Neural cell (in vitro differentiated cells): Measurements from ENCODE around the gene EPC1. TPM values are rescaled to one million over a fixed set of nuclear protein-coding genes. Genes with fewer than 3 reads are reported as not detected.

Source experiments
- H2AFZ ChIP-seq: fragments of 200-600, 300-800 bp; sonication (generic), shearing (Covaris generic); 2 replicates; pipeline ENCODE4 v1.6.0; 2014; ENCODE audit warnings: low read depth, mild to moderate bottlenecking, antibody characterized with exemption, low read length, moderate library complexity
- H3F3A ChIP-seq: fragments of 200-600 bp; shearing (Covaris generic); 2 replicates; pipeline ENCODE4 v1.6.1; 2016; ENCODE audit warnings: mild to moderate bottlenecking, moderate library complexity, mixed read lengths, antibody characterized with exemption, low read length; ENCODE audit not compliant: insufficient read depth, poor library complexity, severe bottlenecking
- H3K27ac ChIP-seq: fragments of 200-600, 300-800 bp; sonication (generic), shearing (Covaris generic); 2 replicates; pipeline ENCODE4 v1.5.1; 2014; ENCODE audit warnings: mild to moderate bottlenecking, low read length, moderate library complexity
- H3K27me3 ChIP-seq: fragments of 300-800, 200-600 bp; sonication (generic), shearing (Covaris generic); 2 replicates; pipeline ENCODE4 v1.6.0; 2014; ENCODE audit warnings: mild to moderate bottlenecking, low read depth, low read length, moderate library complexity; ENCODE audit not compliant: insufficient read depth
- H3K36me3 ChIP-seq: fragments of 300-800, 200-600 bp; sonication (generic), shearing (Covaris generic); 2 replicates; pipeline ENCODE4 v1.5.1; 2014; ENCODE audit warnings: mild to moderate bottlenecking, antibody characterized with exemption, low read length, moderate library complexity; ENCODE audit not compliant: insufficient read depth
- H3K4me2 ChIP-seq: fragments of 300-800, 200-600 bp; sonication (generic), shearing (Covaris generic); 2 replicates; pipeline ENCODE4 v1.6.0; 2014; ENCODE audit warnings: mild to moderate bottlenecking, low read length
- H3K4me3 ChIP-seq: fragments of 300-800, 200-600 bp; sonication (generic), shearing (Covaris generic); 2 replicates; pipeline ENCODE4 v1.5.1; 2014; ENCODE audit warnings: mild to moderate bottlenecking, low read length, moderate library complexity
- H3K79me2 ChIP-seq: fragments of 200-600 bp; shearing (Covaris generic); replicated peaks from 2 replicates; pipeline ENCODE4 v1.6.0; 2014; ENCODE audit warnings: mild to moderate bottlenecking, low read length, moderate library complexity; ENCODE audit not compliant: insufficient read depth
- H3K9ac ChIP-seq: fragments of 300-800, 200-600 bp; sonication (generic), shearing (Covaris generic); 2 replicates; pipeline ENCODE4 v1.6.1; 2016; ENCODE audit warnings: mild to moderate bottlenecking, low read length, mixed read lengths
- H3K9me2 ChIP-seq: fragments of 200-600 bp; shearing (Covaris generic); 2 replicates; pipeline ENCODE4 v1.6.1; 2016; ENCODE audit warnings: mild to moderate bottlenecking, low read length, mixed read lengths; ENCODE audit not compliant: insufficient read depth
- H3K9me3 ChIP-seq: fragments of 200-600, 300-800 bp; sonication (generic), shearing (Covaris generic); 2 replicates; pipeline ENCODE4 v1.6.1; 2016; ENCODE audit warnings: mild to moderate bottlenecking, mixed run types, low read length, moderate library complexity, mixed read lengths
- H4K20me1 ChIP-seq: fragments of 200-600 bp; shearing (Covaris generic); 2 replicates; pipeline ENCODE4 v1.6.1; 2016; ENCODE audit warnings: mild to moderate bottlenecking, mixed run types; ENCODE audit not compliant: insufficient read depth
- EP300 ChIP-seq: fragments of 450-650 bp; conservative IDR thresholded peaks from 2 replicates; pipeline ENCODE4 v1.6.1; 2014; ENCODE audit warnings: antibody characterized with exemption, mild to moderate bottlenecking, moderate library complexity; ENCODE audit not compliant: poor library complexity, severe bottlenecking
- EZH2 ChIP-seq: fragments of 200-600, 300-800 bp; shearing (Covaris generic), sonication (generic); IDR thresholded peaks from 2 replicates; pipeline ENCODE4 v1.6.1; 2014; ENCODE audit warnings: antibody characterized with exemption, low read length, borderline replicate concordance, mild to moderate bottlenecking; ENCODE audit not compliant: insufficient read depth, poor library complexity, severe bottlenecking
- MXI1 ChIP-seq: fragments of 450-650 bp; conservative IDR thresholded peaks from 2 replicates; pipeline ENCODE4 v1.6.1; 2014; ENCODE audit warnings: antibody characterized with exemption, mild to moderate bottlenecking; ENCODE audit not compliant: poor library complexity, severe bottlenecking
- POLR2AphosphoS5 ChIP-seq: IDR thresholded peaks from 2 replicates; pipeline ENCODE4 v1.6.1; 2012
- RAD21 ChIP-seq: fragments of 450-650 bp; conservative IDR thresholded peaks from 2 replicates; pipeline ENCODE4 v1.6.1; 2014; ENCODE audit warnings: antibody characterized with exemption, mild to moderate bottlenecking, moderate library complexity
- SMC3 ChIP-seq: fragments of 450-650 bp; conservative IDR thresholded peaks from 2 replicates; pipeline ENCODE4 v1.6.1; 2014; ENCODE audit warnings: antibody characterized with exemption, mild to moderate bottlenecking, moderate library complexity; ENCODE audit not compliant: poor library complexity
- polyA plus RNA-seq: library from polyadenylated mRNA; depleted of rRNA; stranded (reverse); fragments of >200 nt; gene quantifications from 2 replicates; pipeline ENCODE4 v1.2.3, GENCODE V29; 2014
- TF ChIP-seq, protein P1 (sequence below): fragments of 450-650 bp; IDR thresholded peaks from 2 replicates; pipeline ENCODE4 v1.5.1; 2014; ENCODE audit warnings: antibody characterized with exemption, mild to moderate bottlenecking, moderate library complexity; ENCODE audit not compliant: poor library complexity, severe bottlenecking
- TF ChIP-seq, protein P2 (sequence below): IDR thresholded peaks from 2 replicates; pipeline ENCODE4 v1.6.1; 2012; ENCODE audit warnings: borderline replicate concordance

EPC1 gene
- polyA plus RNA-seq, 1 donor from 2014 or later: 137 TPM

DNA sequence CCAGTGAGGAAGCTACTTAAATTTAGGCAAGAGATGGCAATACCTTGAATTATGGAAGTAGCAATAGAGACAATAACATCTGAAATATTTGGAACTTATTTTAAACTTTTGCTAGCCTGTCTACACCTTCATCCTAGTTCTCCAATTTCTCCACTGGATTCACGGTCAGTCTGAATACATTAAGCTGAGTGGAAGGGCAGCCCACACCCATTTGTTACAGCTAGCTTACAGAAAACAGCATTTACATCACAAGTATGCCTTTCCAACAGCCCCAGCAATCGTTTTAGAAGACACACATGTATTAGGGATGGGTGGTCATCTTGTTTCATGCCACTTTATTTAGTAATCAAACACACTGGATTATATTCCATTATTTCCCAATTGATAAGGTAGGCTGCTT, 16.7 kb downstream of the EPC1 start:
- Histone ChIP-seq H3K4me3 (no peak overlapping the region), H3K4me2 (no peak overlapping the region), H3K79me2 (peaks cover 98% of the 10 kb centered on the region), H3K36me3 (no peaks in the 10 kb centered on the region), H4K20me1 (peaks cover 63% of the 10 kb centered on the region), H3K9me2 (no peaks in the 10 kb centered on the region), H2AFZ (no peak overlapping the region), H3K27me3 (no peaks in the 10 kb centered on the region), H3K9ac (no peak overlapping the region), H3K9me3 (no peaks in the 10 kb centered on the region), H3F3A (peaks cover 4% of the 10 kb centered on the region), H3K27ac (no peak overlapping the region)
- TF ChIP-seq POLR2AphosphoS5: no peak
- TF ChIP-seq MXI1: no peak
- TF ChIP-seq, protein P1, sequence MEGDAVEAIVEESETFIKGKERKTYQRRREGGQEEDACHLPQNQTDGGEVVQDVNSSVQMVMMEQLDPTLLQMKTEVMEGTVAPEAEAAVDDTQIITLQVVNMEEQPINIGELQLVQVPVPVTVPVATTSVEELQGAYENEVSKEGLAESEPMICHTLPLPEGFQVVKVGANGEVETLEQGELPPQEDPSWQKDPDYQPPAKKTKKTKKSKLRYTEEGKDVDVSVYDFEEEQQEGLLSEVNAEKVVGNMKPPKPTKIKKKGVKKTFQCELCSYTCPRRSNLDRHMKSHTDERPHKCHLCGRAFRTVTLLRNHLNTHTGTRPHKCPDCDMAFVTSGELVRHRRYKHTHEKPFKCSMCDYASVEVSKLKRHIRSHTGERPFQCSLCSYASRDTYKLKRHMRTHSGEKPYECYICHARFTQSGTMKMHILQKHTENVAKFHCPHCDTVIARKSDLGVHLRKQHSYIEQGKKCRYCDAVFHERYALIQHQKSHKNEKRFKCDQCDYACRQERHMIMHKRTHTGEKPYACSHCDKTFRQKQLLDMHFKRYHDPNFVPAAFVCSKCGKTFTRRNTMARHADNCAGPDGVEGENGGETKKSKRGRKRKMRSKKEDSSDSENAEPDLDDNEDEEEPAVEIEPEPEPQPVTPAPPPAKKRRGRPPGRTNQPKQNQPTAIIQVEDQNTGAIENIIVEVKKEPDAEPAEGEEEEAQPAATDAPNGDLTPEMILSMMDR: no peak
- TF ChIP-seq SMC3: no peak
- TF ChIP-seq, protein P2, sequence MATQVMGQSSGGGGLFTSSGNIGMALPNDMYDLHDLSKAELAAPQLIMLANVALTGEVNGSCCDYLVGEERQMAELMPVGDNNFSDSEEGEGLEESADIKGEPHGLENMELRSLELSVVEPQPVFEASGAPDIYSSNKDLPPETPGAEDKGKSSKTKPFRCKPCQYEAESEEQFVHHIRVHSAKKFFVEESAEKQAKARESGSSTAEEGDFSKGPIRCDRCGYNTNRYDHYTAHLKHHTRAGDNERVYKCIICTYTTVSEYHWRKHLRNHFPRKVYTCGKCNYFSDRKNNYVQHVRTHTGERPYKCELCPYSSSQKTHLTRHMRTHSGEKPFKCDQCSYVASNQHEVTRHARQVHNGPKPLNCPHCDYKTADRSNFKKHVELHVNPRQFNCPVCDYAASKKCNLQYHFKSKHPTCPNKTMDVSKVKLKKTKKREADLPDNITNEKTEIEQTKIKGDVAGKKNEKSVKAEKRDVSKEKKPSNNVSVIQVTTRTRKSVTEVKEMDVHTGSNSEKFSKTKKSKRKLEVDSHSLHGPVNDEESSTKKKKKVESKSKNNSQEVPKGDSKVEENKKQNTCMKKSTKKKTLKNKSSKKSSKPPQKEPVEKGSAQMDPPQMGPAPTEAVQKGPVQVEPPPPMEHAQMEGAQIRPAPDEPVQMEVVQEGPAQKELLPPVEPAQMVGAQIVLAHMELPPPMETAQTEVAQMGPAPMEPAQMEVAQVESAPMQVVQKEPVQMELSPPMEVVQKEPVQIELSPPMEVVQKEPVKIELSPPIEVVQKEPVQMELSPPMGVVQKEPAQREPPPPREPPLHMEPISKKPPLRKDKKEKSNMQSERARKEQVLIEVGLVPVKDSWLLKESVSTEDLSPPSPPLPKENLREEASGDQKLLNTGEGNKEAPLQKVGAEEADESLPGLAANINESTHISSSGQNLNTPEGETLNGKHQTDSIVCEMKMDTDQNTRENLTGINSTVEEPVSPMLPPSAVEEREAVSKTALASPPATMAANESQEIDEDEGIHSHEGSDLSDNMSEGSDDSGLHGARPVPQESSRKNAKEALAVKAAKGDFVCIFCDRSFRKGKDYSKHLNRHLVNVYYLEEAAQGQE: no peak
- no peak for TF ChIP-seq EZH2
- no peak for TF ChIP-seq RAD21

DNA sequence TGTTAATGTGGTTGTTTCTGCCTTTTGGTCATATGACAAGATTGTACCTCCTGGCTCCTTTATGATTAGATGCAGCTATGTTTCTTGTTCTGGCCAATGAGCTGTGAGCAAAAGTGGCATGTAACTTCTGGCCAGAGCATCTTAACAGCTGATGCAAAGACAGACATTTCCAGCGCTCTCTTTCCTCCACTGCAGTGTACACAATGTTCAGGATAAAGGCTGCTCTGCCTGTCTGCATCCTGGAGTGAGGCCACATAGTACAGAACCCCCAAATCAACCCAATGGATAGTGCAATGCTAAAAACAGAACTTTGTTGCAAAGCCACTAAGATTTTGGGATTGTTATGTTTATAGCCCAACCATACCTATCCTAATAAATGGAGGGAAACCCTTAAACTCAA, 17.9 kb downstream of the EPC1 start:
- TF ChIP-seq, protein P1: no peak
- TF ChIP-seq MXI1 (no peak), EP300 (no peak), POLR2AphosphoS5 (no peak)
- TF ChIP-seq, protein P2: no peak
- no peak overlapping the region for H3K4me2 ChIP-seq
- no peaks in the 10 kb centered on the region for H3K36me3 ChIP-seq
- peaks cover 98% of the 10 kb centered on the region for H3K79me2 ChIP-seq
- H3F3A ChIP-seq: peaks cover 4% of the 10 kb centered on the region
- H3K27me3 ChIP-seq: no peaks in the 10 kb centered on the region
- no peak overlapping the region for H3K4me3 ChIP-seq
- H4K20me1 ChIP-seq: peaks cover 62% of the 10 kb centered on the region
- H2AFZ ChIP-seq: no peak overlapping the region
- H3K9me3 ChIP-seq: no peaks in the 10 kb centered on the region
- H3K27ac ChIP-seq: no peak overlapping the region
- no peak overlapping the region for H3K9ac ChIP-seq
- H3K9me2 ChIP-seq: no peaks in the 10 kb centered on the region
